Measurements from ENCODE around the gene SLC24A3.

DNA sequence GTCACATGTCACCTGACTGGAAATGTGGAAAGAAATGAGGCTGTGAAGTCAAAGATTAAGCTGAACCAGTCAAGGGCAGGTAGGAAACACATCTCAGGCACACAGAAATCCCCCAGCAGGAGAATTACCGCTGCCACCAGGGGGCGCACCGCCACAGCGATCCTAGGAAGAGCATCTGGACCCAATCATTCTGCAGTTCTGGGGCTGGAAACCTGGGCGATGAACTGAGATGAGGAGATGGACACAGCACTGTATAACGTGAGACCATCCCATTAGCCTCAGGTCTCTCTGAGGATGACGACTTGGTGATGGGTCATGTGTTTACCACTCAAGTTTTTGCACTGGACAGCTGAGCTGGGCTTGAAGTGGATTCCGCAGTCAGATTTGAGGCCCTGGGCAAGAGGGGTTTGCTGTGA, 6.5 kb upstream of the SLC24A3 start:
- TF ChIP-seq CTCF (IDR thresholded peaks at IDR 0.05) (peak in 5 of 6 experiments; percentile 57 to 79 (median 73)), POLR2A (IDR thresholded peaks at IDR 0.05) (no peak)
